ENCODE measurements around the gene ILDR1. TPM values are rescaled to one million over a fixed set of nuclear protein-coding genes. Genes with fewer than 3 reads are reported as not detected.

ILDR1 gene
- 3.2 TPM for polyA plus RNA-seq
- long read RNA-seq, donor 1, partial matches to known transcripts = 0 of 1 reads
- long read RNA-seq, donor 1, other reads (novel, unspliced or antisense) = 0 of 1 reads
- long read RNA-seq, donor 2, partial matches to known transcripts = 0 of 2 reads
- long read RNA-seq, donor 2, other reads (novel, unspliced or antisense) = 0 of 2 reads
- long read RNA-seq, donor 3 = 0 reads
- long read RNA-seq, donor 4 = 0 reads
- long read RNA-seq, donor 5, partial matches to known transcripts = 0 of 2 reads
- long read RNA-seq, donor 5, other reads (novel, unspliced or antisense) = 0 of 2 reads
- long read RNA-seq, donor 6 = 0 reads
- long read RNA-seq, donor 7, partial matches to known transcripts = 0 of 1 reads
- long read RNA-seq, donor 7, other reads (novel, unspliced or antisense) = 0 of 1 reads
- long read RNA-seq, donor 8 = 0 reads
- long read RNA-seq, donor 9 = 0 reads
- long read RNA-seq, donor 10 = 0 reads
- long read RNA-seq, donor 11 = 0 reads

GRCh38 chr3:122021811-122022401, at the start of gene ILDR1:
ILDR1 (minus strand) TSS chr3:122022247; CDS start chr3:122022077, 170 bp downstream.
- Histone ChIP-seq H3K36me3 (ENCODE audit: control insufficient read depth, insufficient read depth, low read length) (no peaks in the 10 kb centered on the region), H3K4me3 (ENCODE audit: low read length) (peak within 1 kb of the TSS; percentile 66), H3K4me1 (ENCODE audit: control insufficient read depth, insufficient read depth, low read length) (peaks cover 13% of the 10 kb centered on the region), H3K9me3 (ENCODE audit: control insufficient read depth, low read depth, low read length) (no peaks in the 10 kb centered on the region), H3K27ac (ENCODE audit: low read length) (peak within 1 kb of the TSS; percentile 72), H3K27me3 (ENCODE audit: control insufficient read depth, insufficient read depth, low read length) (peaks cover 4% of the 10 kb centered on the region)
- DNase-seq = peak; percentile 51 to 84
- WGBS (ENCODE audit: insufficient coverage, low lambda C conversion rate) = no CpG with 5 or more reads among the region's 43 CpGs

- H3K9me3 ChIP-seq (ENCODE audit: control insufficient read depth, low read depth, low read length) = no peaks in the 10 kb centered on the region
- no peaks in the 10 kb centered on the region for H3K36me3 ChIP-seq (ENCODE audit: control insufficient read depth, insufficient read depth, low read length)
- 100% methylated on average over 1 of the region's 2 CpGs for WGBS (ENCODE audit: insufficient coverage, low lambda C conversion rate)
- DNase-seq = no peak
- H3K27me3 ChIP-seq (ENCODE audit: control insufficient read depth, insufficient read depth, low read length) = no peaks in the 10 kb centered on the region
- no peak overlapping the region for H3K27ac ChIP-seq (ENCODE audit: low read length)
- H3K4me3 ChIP-seq (ENCODE audit: low read length) = no peak overlapping the region
- H3K4me1 ChIP-seq (ENCODE audit: control insufficient read depth, insufficient read depth, low read length) = no peaks in the 10 kb centered on the region
These were observed 45.7 kb upstream of the ILDR1 start for GRCh38 chr3:122067588-122068240.

GRCh38 chr3:122067214-122067550, 45.1 kb upstream of the ILDR1 start:
- H3K27me3 ChIP-seq (ENCODE audit: control insufficient read depth, insufficient read depth, low read length) = no peaks in the 10 kb centered on the region
- no peak for DNase-seq
- 100% methylated on average over 3 of the region's 5 CpGs for WGBS (ENCODE audit: insufficient coverage, low lambda C conversion rate)
- no peaks in the 10 kb centered on the region for H3K9me3 ChIP-seq (ENCODE audit: control insufficient read depth, low read depth, low read length)
- H3K4me3 ChIP-seq (ENCODE audit: low read length) = no peak overlapping the region
- no peak overlapping the region for H3K27ac ChIP-seq (ENCODE audit: low read length)
- H3K4me1 ChIP-seq (ENCODE audit: control insufficient read depth, insufficient read depth, low read length) = no peaks in the 10 kb centered on the region
- no peaks in the 10 kb centered on the region for H3K36me3 ChIP-seq (ENCODE audit: control insufficient read depth, insufficient read depth, low read length)

- WGBS (ENCODE audit: insufficient coverage, low lambda C conversion rate) = 94% methylated on average over 2 of the region's 6 CpGs
- no peak for DNase-seq
- no peak overlapping the region for H3K27ac ChIP-seq (ENCODE audit: low read length)
These were observed 44.5 kb upstream of the ILDR1 start for GRCh38 chr3:122066331-122067213.

GRCh38 chr3:122064326-122064725, 42.3 kb upstream of the ILDR1 start:
- Histone ChIP-seq H3K27me3 (ENCODE audit: control insufficient read depth, insufficient read depth, low read length) (no peaks in the 10 kb centered on the region), H3K36me3 (ENCODE audit: control insufficient read depth, insufficient read depth, low read length) (no peaks in the 10 kb centered on the region), H3K27ac (ENCODE audit: low read length) (no peak overlapping the region), H3K4me1 (ENCODE audit: control insufficient read depth, insufficient read depth, low read length) (no peaks in the 10 kb centered on the region), H3K4me3 (ENCODE audit: low read length) (no peak overlapping the region), H3K9me3 (ENCODE audit: control insufficient read depth, low read depth, low read length) (no peaks in the 10 kb centered on the region)
- WGBS (ENCODE audit: insufficient coverage, low lambda C conversion rate) = no CpG with 5 or more reads among the region's 4 CpGs
- no peak for DNase-seq

More at GRCh38 chr3:122066331-122067213, 44.5 kb upstream of the ILDR1 start:
- no peaks in the 10 kb centered on the region for H3K4me1 ChIP-seq (ENCODE audit: control insufficient read depth, insufficient read depth, low read length)
- H3K4me3 ChIP-seq (ENCODE audit: low read length) = no peak overlapping the region
- no peaks in the 10 kb centered on the region for H3K9me3 ChIP-seq (ENCODE audit: control insufficient read depth, low read depth, low read length)
- H3K36me3 ChIP-seq (ENCODE audit: control insufficient read depth, insufficient read depth, low read length) = no peaks in the 10 kb centered on the region
- no peaks in the 10 kb centered on the region for H3K27me3 ChIP-seq (ENCODE audit: control insufficient read depth, insufficient read depth, low read length)

- H3K27me3 ChIP-seq (ENCODE audit: control insufficient read depth, insufficient read depth, low read length) = no peaks in the 10 kb centered on the region
- no peaks in the 10 kb centered on the region for H3K36me3 ChIP-seq (ENCODE audit: control insufficient read depth, insufficient read depth, low read length)
- no peaks in the 10 kb centered on the region for H3K9me3 ChIP-seq (ENCODE audit: control insufficient read depth, low read depth, low read length)
- H3K4me3 ChIP-seq (ENCODE audit: low read length) = no peak overlapping the region
- H3K4me1 ChIP-seq (ENCODE audit: control insufficient read depth, insufficient read depth, low read length) = no peaks in the 10 kb centered on the region
- DNase-seq = no peak
- WGBS (ENCODE audit: insufficient coverage, low lambda C conversion rate) = no CpG with 5 or more reads among the region's 1 CpG
- no peak overlapping the region for H3K27ac ChIP-seq (ENCODE audit: low read length)
These were observed 41.9 kb upstream of the ILDR1 start for GRCh38 chr3:122063908-122064307.

GRCh38 chr3:122060040-122060698, 38.1 kb upstream of the ILDR1 start:
- Histone ChIP-seq H3K27ac (ENCODE audit: low read length) (no peak overlapping the region), H3K27me3 (ENCODE audit: control insufficient read depth, insufficient read depth, low read length) (no peaks in the 10 kb centered on the region), H3K9me3 (ENCODE audit: control insufficient read depth, low read depth, low read length) (no peaks in the 10 kb centered on the region), H3K36me3 (ENCODE audit: control insufficient read depth, insufficient read depth, low read length) (no peaks in the 10 kb centered on the region), H3K4me3 (ENCODE audit: low read length) (no peak overlapping the region), H3K4me1 (ENCODE audit: control insufficient read depth, insufficient read depth, low read length) (no peaks in the 10 kb centered on the region)
- 91% methylated on average over 4 of the region's 6 CpGs for WGBS (ENCODE audit: insufficient coverage, low lambda C conversion rate)
- DNase-seq = no peak

- H3K36me3 ChIP-seq (ENCODE audit: control insufficient read depth, insufficient read depth, low read length) = no peaks in the 10 kb centered on the region
- H3K9me3 ChIP-seq (ENCODE audit: control insufficient read depth, low read depth, low read length) = no peaks in the 10 kb centered on the region
- no peak overlapping the region for H3K4me3 ChIP-seq (ENCODE audit: low read length)
- 80% methylated on average over 1 of the region's 1 CpG for WGBS (ENCODE audit: insufficient coverage, low lambda C conversion rate)
- no peaks in the 10 kb centered on the region for H3K4me1 ChIP-seq (ENCODE audit: control insufficient read depth, insufficient read depth, low read length)
- H3K27ac ChIP-seq (ENCODE audit: low read length) = no peak overlapping the region
- no peaks in the 10 kb centered on the region for H3K27me3 ChIP-seq (ENCODE audit: control insufficient read depth, insufficient read depth, low read length)
- DNase-seq = no peak
These were observed 36.2 kb upstream of the ILDR1 start for GRCh38 chr3:122058294-122058693.

GRCh38 chr3:122057671-122058070, 35.6 kb upstream of the ILDR1 start:
- no peak overlapping the region for H3K4me3 ChIP-seq (ENCODE audit: low read length)
- H3K9me3 ChIP-seq (ENCODE audit: control insufficient read depth, low read depth, low read length) = no peaks in the 10 kb centered on the region
- no peaks in the 10 kb centered on the region for H3K4me1 ChIP-seq (ENCODE audit: control insufficient read depth, insufficient read depth, low read length)
- H3K27ac ChIP-seq (ENCODE audit: low read length) = no peak overlapping the region
- no CpG with 5 or more reads among the region's 2 CpGs for WGBS (ENCODE audit: insufficient coverage, low lambda C conversion rate)
- H3K27me3 ChIP-seq (ENCODE audit: control insufficient read depth, insufficient read depth, low read length) = no peaks in the 10 kb centered on the region
- H3K36me3 ChIP-seq (ENCODE audit: control insufficient read depth, insufficient read depth, low read length) = no peaks in the 10 kb centered on the region
- DNase-seq = no peak

All from large intestine (tissue), 12 donors.